Activated naive CD4-positive, alpha-beta T cell treated with Interleukin-2 at 50 U/mL for 16 hours (primary cell): ENCODE measurements around the gene SPRED2.
"Not testable (repeated sequence)": the region's sequence is repeated elsewhere in the genome, so short reads cannot be mapped to it uniquely, and the experiment has no call there.

Experiments
- DNase-seq: peaks from one replicate; pipeline ENCODE4 v3.0.0-alpha.2; 2020

SPRED2 gene

GRCh38 chr2:65334714-65335113, 97.7 kb downstream of the SPRED2 start:
- DNase-seq: no peak

DNA sequence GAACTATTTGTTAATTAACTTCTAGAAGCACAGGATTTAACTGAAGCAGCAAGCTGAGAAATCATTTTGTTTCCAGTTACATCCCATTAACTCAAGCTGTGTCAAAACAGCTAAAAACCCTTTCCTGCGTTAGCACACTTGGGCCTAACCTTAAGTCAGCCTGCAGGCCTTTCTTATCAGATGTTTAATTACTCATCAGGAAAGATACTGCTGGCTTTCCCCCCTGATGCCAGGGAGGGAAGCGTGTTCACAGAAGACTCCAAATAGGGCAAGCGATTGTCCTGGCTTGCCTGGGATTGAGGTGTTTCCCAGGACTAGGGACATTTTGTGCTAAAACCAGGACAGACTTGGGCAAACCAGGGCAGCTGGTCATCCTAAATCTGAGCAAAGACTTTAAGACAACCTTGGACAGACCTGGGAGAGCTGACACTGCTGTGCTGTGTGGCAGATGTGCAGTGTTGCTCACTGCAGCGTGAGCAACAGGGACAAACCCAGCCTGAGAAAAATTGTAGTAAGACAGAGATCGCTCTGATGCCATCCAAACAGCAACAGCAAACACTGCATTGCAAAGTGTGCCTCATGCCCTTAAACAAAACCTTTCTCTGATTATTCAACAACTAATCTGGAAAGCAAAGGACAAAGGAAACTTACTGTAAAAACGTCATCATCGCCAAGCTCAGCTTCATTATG, 100.9 kb downstream of the SPRED2 start:
- no peak for DNase-seq

- DNase-seq: no peak
These were observed 102.9 kb downstream of the SPRED2 start for GRCh38 chr2:65329525-65329924.

GRCh38 chr2:65326276-65326675, 106.1 kb downstream of the SPRED2 start:
- DNase-seq: no peak

- DNase-seq: no peak
These were observed 107.3 kb downstream of the SPRED2 start for GRCh38 chr2:65325066-65325465.

- no peak for DNase-seq
These were observed 111.5 kb downstream of the SPRED2 start for GRCh38 chr2:65320946-65321345.

DNA sequence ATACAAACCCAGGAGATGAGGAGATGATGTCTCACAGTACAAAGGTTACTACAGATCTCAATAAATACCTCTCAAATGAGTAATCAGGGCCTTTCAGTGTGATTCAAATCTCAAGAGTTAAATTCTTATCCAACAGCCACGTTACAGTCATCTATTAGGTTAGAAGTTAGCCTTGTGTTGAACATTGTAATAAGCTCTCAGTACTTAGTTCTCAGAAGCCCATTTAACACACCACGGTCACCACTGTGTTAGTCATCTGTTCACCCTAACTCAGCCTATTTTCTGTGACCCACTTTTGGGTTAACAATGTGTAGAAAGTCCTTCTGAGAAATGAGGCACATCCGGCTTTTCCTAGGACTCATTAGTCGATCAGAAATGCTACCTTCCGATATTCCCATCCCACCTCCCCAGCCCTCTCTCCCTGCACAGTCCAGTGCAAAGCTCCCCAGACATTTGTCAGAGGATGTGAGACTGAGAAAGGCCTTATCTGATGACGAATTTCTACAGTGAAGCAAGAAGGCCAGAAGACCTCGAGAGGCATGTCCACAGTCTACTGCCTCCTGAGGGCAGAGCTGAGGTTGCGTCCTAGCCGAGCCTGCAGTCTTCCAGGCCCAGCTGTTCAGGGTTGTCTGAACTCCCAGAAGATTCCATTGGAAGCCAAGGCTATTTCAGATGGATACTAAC, 112.2 kb downstream of the SPRED2 start:
- DNase-seq: peak; percentile 29

DNA sequence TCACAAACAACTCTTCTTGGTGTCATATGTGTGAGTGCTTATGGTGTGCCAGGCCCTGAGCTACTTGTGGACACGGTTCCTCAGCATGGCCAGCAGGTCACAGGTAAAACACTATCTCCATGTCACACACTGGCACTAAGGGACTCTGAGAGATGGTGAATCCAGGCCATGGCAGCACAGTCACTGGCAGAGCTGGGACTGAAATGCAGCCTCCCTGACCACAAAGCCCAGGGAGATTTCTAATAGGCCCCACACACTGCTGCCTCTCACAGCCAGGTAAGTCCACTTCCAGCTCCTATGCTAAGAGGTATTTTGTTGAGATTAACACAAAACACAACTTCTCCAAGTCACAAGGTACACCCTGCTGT, 112.7 kb downstream of the SPRED2 start:
- DNase-seq: no peak

DNA sequence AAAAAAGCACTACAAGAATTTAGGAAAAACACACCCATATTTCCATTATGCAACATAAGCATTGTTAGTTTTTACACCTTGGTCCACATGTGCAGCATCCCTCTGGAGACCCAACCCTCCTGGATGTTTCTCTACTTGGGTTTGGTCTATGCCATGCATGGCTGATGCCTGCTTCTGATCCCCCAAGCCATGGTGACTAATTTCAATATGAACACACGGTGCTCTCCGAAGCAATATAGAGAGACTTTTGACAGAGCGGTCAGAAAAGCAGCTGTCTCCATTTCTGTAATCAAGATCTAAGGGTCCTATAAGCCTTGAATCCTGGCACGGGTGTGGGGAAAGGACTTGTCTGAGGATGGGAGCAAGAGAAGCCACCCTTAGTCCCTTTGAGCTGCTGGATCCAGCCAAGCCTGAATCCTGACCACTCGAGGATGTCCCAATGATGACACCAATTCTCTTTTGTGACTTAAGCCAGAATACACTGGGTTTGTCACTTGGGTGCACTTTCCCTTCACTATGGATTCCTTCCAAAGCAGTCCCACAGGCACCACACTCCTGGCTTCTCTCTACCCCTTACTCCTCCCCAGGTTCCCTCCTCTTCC, 113.2 kb downstream of the SPRED2 start:
- DNase-seq: no peak

GRCh38 chr2:65317841-65318240, 114.6 kb downstream of the SPRED2 start:
- no peak for DNase-seq

- not testable (repeated sequence) for DNase-seq
These were observed 115.0 kb downstream of the SPRED2 start for GRCh38 chr2:65317351-65317750.

DNA sequence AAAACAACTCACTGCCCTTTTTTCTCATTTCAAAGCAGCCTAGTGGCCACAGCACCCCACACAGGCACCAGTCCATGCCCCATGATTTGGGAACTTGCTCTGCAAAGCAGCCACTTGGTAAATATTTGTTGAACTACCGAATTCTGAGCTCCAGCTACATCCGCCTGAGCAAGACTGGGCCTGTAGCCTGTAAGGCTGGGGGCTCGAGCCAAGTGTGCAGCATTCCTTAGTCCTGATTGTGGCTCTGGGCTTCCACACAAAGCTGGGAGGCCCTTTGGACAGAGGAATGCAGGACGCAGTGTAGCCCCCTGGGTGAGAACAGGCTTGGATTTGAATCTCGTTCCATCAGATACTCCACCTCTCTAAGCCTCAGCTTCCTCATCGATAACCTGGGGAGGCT, 116.3 kb downstream of the SPRED2 start:
- DNase-seq: no peak

DNA sequence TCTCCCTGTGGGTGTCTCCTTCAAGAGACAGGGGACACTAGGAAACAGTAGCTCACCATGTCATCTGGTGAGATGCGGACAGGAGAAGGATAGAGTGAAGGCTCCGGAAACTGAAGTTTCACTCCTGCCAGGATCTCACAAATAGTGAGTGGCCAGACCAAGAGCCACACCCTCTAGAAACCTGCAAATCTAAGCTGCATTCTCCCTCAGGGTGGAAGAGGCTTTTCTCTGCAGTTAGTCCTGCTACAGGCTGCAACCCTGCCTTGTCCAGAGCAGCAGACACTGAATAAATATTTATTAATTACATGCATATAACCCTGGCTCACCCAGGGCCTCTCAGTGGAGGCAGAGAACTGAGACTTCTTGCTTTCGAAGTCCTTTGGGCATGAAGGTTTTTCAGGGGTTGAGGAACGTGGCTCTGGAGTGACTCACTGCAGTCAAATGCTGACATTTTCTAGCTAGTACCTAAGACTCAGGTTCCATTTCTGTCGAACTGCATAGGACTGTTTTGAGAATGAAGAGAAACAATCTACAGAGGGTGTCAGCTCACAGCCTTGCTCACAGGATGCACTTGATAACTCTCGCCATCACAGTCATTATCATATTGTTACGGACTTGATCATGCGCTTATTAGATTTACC, 117.5 kb downstream of the SPRED2 start:
- DNase-seq: no peak

DNA sequence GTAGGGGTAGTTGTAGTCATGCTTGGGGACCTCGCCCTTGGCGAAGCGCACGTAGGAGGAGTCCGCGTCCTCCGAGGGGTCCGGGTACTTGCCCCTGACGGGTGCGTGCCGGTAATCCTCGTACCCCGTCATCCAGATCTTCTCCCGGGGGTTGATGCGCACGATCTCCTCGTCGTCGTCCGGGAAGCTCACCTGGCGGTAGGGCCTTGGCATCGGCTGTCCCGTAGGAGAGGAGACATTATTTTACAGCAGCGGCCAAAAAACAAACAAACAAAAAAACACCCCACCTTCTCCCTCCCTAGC, 118.5 kb downstream of the SPRED2 start:
- DNase-seq: no peak

- DNase-seq: no peak
These were observed 119.1 kb downstream of the SPRED2 start for GRCh38 chr2:65313126-65313953.

DNA sequence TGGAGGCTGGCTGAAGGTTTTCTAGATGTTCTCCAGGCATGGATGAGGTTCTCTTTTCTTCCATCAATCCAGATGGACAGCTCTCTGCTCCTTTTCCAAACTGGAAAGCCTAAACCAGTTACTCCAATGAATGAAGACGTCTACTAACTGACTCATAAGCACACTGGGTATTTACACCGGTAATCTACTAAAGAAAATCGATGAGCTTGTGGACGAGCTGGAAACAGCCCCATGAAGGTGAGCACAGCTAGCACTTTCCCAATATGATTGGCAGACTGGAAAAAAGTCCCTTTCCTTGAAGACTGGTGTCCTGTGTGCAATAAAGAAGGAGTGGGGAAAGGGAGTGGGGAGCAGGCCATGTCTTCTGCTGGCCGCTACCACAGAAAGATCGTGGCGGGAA, 120.8 kb downstream of the SPRED2 start:
- DNase-seq: no peak

DNA sequence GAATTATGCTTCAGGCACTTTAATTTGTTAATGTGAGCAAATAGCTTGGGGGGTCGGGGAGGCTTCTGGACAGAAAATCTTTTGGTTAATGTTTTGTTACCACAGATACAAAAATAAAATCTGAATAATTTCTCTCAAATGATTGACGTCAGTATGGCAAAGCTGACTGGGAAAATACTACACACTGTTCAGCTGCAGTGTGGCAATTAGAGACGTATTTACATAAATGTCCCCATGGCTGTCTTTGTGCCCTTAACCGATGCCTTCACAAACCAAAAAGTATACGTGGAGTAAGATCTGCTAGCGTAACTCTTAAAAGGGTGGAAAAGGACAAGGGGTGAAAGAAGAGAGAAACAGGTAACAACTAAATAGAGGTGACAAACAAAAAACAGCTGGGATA, 121.3 kb downstream of the SPRED2 start:
- no peak for DNase-seq

DNA sequence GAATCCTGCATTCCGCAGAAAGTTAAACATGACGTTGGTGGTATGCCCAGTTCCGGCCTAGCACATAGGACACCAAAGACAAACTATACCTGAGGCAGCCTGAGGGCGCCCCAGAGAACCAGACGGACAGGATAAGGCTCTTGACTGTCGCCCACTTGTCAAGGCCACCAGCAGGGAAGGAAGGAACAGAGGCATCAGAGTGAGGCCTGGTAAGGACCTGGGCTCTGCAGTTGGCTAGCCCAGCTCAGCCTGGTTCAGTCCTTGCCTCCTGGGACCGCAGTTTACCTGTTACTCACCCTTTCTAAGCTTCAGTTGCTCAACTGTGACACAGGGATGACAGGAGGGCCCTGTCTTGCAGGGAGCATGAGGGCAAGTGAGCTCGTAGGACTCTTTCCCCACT, 122.7 kb downstream of the SPRED2 start:
- no peak for DNase-seq

GRCh38 chr2:65305934-65306333, 126.5 kb downstream of the SPRED2 start:
- DNase-seq: no peak

GRCh38 chr2:65300761-65301711, 131.4 kb downstream of the SPRED2 start:
- peak; percentile 85 for DNase-seq

DNA sequence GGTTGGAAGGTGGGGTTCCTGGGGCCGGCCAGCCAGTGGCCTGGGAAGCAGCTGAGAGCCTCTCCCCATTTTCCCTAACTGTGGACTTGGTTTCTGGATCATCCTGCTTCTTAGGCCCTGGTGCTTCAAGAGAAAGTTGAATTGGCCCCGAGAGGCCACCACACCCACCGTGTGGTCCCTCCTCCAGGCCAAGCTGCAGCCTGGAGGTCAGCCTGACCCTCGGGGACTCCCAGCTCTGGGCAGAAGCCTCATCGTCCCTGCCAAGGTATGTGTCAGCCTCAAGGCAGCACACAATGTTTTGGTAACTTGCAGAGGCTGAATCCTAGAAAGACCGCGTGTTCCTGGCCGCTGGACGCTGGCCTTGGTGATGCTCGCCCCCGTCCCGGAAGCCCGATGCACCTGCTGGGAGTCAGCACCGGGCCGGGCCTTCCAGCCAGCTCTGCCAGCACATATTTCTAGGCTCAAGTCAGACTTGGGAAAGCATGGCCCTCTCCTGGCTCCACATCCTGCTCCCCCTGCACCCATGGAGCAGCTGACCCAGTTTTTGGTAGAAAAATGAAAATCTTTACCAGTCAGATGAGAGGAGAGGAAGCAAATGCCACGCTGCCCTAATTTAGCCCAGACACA, 132.2 kb downstream of the SPRED2 start:
- no peak for DNase-seq

DNA sequence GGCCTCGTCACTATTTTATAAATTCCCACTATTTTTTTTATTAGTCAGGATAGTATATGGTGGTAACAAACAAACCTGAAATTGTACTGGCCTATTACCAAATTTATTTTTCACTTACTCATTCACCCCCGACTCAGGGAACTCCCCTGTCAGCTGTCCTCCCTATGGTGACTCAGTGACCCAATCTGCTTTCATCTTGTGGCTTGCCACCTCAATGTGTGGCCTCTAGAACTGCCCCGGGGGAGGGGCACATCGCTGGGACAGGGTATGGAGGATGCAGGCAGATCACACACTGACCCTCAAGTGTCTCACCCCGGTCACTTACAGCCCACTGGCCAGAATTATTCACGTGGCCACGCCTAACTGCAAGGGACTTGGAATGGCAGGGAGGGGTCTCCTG, 133.2 kb downstream of the SPRED2 start:
- DNase-seq: peak; percentile 66
